Aorta (tissue), 5 donors: Measurements from ENCODE around the gene NR1I3. TPM values are rescaled to one million over a fixed set of nuclear protein-coding genes. Genes with fewer than 3 reads are reported as not detected.

Experiments used
- ATAC-seq: fragments of 200-7000 bp; cut with Tn5 transposase; one replicate; pipeline ENCODE4 v1.9.1; 2022; ENCODE audit warnings: moderate library complexity; ENCODE audit not compliant: low FRiP score
- DNase-seq, 2 donors: peaks; one replicate each; pipeline ENCODE4 v3.0.0-alpha.2; 2020
- H3K27ac ChIP-seq, 2 donors: one replicate each; pipeline ENCODE4 v1.5.1; 2013; ENCODE audit warnings: low read length in 2 of 2, mild to moderate bottlenecking in 2 of 2, moderate library complexity in 2 of 2, control low read depth in 1 of 2, inconsistent platforms in 1 of 2, low read depth in 1 of 2
- H3K27me3 ChIP-seq, 2 donors: one replicate each; pipeline ENCODE4 v1.6.1; 2013; ENCODE audit warnings: control low read depth in 1 of 2, low read length in 1 of 2, mild to moderate bottlenecking in 1 of 2, moderate library complexity in 1 of 2; ENCODE audit not compliant: insufficient read depth in 2 of 2, control insufficient read depth in 1 of 2
- H3K36me3 ChIP-seq, 2 donors: one replicate each; pipeline ENCODE4 v1.6.1; 2013; ENCODE audit warnings: control low read depth in 1 of 2, low read length in 1 of 2, mild to moderate bottlenecking in 1 of 2; ENCODE audit not compliant: insufficient read depth in 2 of 2, control insufficient read depth in 1 of 2
- H3K4me1 ChIP-seq, 2 donors: one replicate each; pipeline ENCODE4 v1.6.1; 2013; ENCODE audit warnings: low read length in 2 of 2, control low read depth in 1 of 2, mild to moderate bottlenecking in 1 of 2, moderate library complexity in 1 of 2; ENCODE audit not compliant: insufficient read depth in 2 of 2, control insufficient read depth in 1 of 2
- H3K4me3 ChIP-seq, 2 donors: one replicate each; pipeline ENCODE4 v1.5.1; 2013; ENCODE audit warnings: low read length in 2 of 2, control low read depth in 1 of 2, mild to moderate bottlenecking in 1 of 2
- H3K9me3 ChIP-seq: one replicate; pipeline ENCODE4 v1.6.1; 2013; ENCODE audit warnings: mild to moderate bottlenecking, low read length; ENCODE audit not compliant: control insufficient read depth
- WGBS, 2 donors: extraction: QIAGEN DNeasy Blood & Tissue Kit; methylation state at CpG; one replicate each; pipeline ENCODE4 v1.1.7; 2013; 5-methylcytosine and 5-hydroxymethylcytosine counted together
- intact Hi-C, 2 donors: fragments of 100-400 bp; cut with DNase I; formaldehyde crosslinking; loops; one replicate each; pipeline versions ENCODE4 v1.14.2 to v1.15.0; 2022
- polyA plus RNA-seq, 2 donors: library from polyadenylated mRNA; stranded (reverse); fragments of 200-250 nt; gene quantifications; one replicate each; pipeline ENCODE4 v1.2.3, GENCODE V29; 2013
- total RNA-seq, 2 donors: library from RNA; stranded (reverse); fragmentation: NEBNext Ultra II Directional; extraction: Animal tissue kit (Norgen Biotek cat#: 25700); gene quantifications; one replicate each; pipeline ENCODE4 v1.2.1, GENCODE V29; 2021
- donor health status: healthy with polysubstance abuse.
- donor health status: Bipolar disorder and iron deficiency.
- donor health status: DM: no; HTN: no; CAD: no.
- donor health status: DM: no; HTN: no; CAD: no.
- donor health status: DM: yes; HTN: yes; CAD: no.

NR1I3 gene
- total and polyA plus RNA-seq, 4 donors, result not detected

- no peaks in the 10 kb centered on the region for H3K9me3 ChIP-seq
- WGBS, 2 donors, result 94 to 96% methylated on average over 7 of the region's 7 CpGs
- no peaks in the 10 kb centered on the region for H3K36me3 ChIP-seq
- intact Hi-C loops, result no loop called here
- no peaks in the 10 kb centered on the region for H3K4me1 ChIP-seq
- no peak overlapping the region for H3K27ac ChIP-seq
- H3K27me3 ChIP-seq, result no peaks in the 10 kb centered on the region
- DNase-seq (peak in 1 of 2 donors; percentile 44), ATAC-seq (no peak)
- no peak overlapping the region for H3K4me3 ChIP-seq
These were observed 41.9 kb downstream of the NR1I3 start for GRCh38 chr1:161196111-161196510.

GRCh38 chr1:161195171-161195570 is 42.8 kb downstream of the NR1I3 start:
- Histone ChIP-seq H3K27ac (no peak overlapping the region), H3K4me1 (no peaks in the 10 kb centered on the region), H3K36me3 (no peaks in the 10 kb centered on the region)

GRCh38 chr1:161193561-161194235 is 44.3 kb downstream of the NR1I3 start:
- Histone ChIP-seq H3K27ac (no peak overlapping the region), H3K4me1 (no peaks in the 10 kb centered on the region), H3K36me3 (no peaks in the 10 kb centered on the region), H3K27me3 (no peaks in the 10 kb centered on the region), H3K4me3 (no peak overlapping the region), H3K9me3 (no peaks in the 10 kb centered on the region)
- intact Hi-C loops, result loop anchor here in 1 of 2 donors (5.0 kb wide), 1 partner anchor 189 kb away; no protein-coding TSS in a partner anchor
- DNase-seq (peak; percentile 51 to 81), ATAC-seq (no peak)
- 77 to 79% methylated on average over 21 of the region's 21 CpGs for WGBS, 2 donors

More at GRCh38 chr1:161195171-161195570, 42.8 kb downstream of the NR1I3 start:
- intact Hi-C loops, result no loop called here
- DNase-seq (peak in 1 of 2 donors; percentile 58), ATAC-seq (no peak)
- Histone ChIP-seq H3K9me3 (no peaks in the 10 kb centered on the region), H3K27me3 (no peaks in the 10 kb centered on the region), H3K4me3 (no peak overlapping the region)
- 84 to 85% methylated on average over 4 of the region's 4 CpGs for WGBS, 2 donors

- intact Hi-C loops, result loop anchor here in 1 of 2 donors (5.0 kb wide), 1 partner anchor 190 kb away; no protein-coding TSS in a partner anchor
- Histone ChIP-seq H3K4me1 (no peaks in the 10 kb centered on the region), H3K36me3 (no peaks in the 10 kb centered on the region), H3K4me3 (no peak overlapping the region), H3K9me3 (no peaks in the 10 kb centered on the region), H3K27ac (no peak overlapping the region), H3K27me3 (no peaks in the 10 kb centered on the region)
- DNase-seq (peak; percentile 30 to 75), ATAC-seq (peak; percentile 81)
- WGBS, 2 donors, result 58 to 60% methylated on average over 15 of the region's 15 CpGs
These were observed 45.2 kb downstream of the NR1I3 start for GRCh38 chr1:161192476-161193465.

- WGBS, 2 donors, result 67 to 68% methylated on average over 8 of the region's 8 CpGs
- H3K36me3 ChIP-seq, result no peaks in the 10 kb centered on the region
- no peak overlapping the region for H3K27ac ChIP-seq
- H3K4me3 ChIP-seq, result no peak overlapping the region
- DNase-seq (peak in 1 of 2 donors; percentile 61), ATAC-seq (no peak)
- no peaks in the 10 kb centered on the region for H3K9me3 ChIP-seq
- H3K27me3 ChIP-seq, result no peaks in the 10 kb centered on the region
- H3K4me1 ChIP-seq, result no peaks in the 10 kb centered on the region
- intact Hi-C loops, result loop anchor here in 1 of 2 donors (5.0 kb wide), 1 partner anchor 190 kb away; no protein-coding TSS in a partner anchor
These were observed 46.0 kb downstream of the NR1I3 start for GRCh38 chr1:161191971-161192370.

- DNase-seq (peak; percentile 49 to 76), ATAC-seq (no peak)
- 62 to 71% methylated on average over 22 of the region's 22 CpGs for WGBS, 2 donors
- Histone ChIP-seq H3K36me3 (no peaks in the 10 kb centered on the region), H3K27ac (no peak overlapping the region), H3K9me3 (no peaks in the 10 kb centered on the region), H3K4me3 (no peak overlapping the region), H3K4me1 (no peaks in the 10 kb centered on the region), H3K27me3 (no peaks in the 10 kb centered on the region)
- intact Hi-C loops, result loop anchor here in 1 of 2 donors (5.0 kb wide), 1 partner anchor 191 kb away; no protein-coding TSS in a partner anchor
These were observed 47.0 kb downstream of the NR1I3 start for GRCh38 chr1:161190962-161191521.

- no peak for ATAC-seq
- Histone ChIP-seq H3K27ac (no peak overlapping the region), H3K4me3 (no peak overlapping the region), H3K27me3 (no peaks in the 10 kb centered on the region), H3K4me1 (no peaks in the 10 kb centered on the region), H3K9me3 (no peaks in the 10 kb centered on the region), H3K36me3 (no peaks in the 10 kb centered on the region)
- intact Hi-C loops, result no loop called here
- WGBS, 2 donors, result 92 to 93% methylated on average over 5 of the region's 5 CpGs
- peak in 1 of 2 donors; percentile 54 for DNase-seq
These were observed 49.0 kb downstream of the NR1I3 start for GRCh38 chr1:161189036-161189435.

GRCh38 chr1:161188381-161188780 is 49.6 kb downstream of the NR1I3 start:
- intact Hi-C loops, result no loop called here
- 80 to 87% methylated on average over 6 of the region's 6 CpGs for WGBS, 2 donors
- DNase-seq (no peak), ATAC-seq (no peak)
- Histone ChIP-seq H3K4me1 (no peaks in the 10 kb centered on the region), H3K27ac (no peak overlapping the region), H3K9me3 (no peaks in the 10 kb centered on the region), H3K27me3 (no peaks in the 10 kb centered on the region), H3K4me3 (no peak overlapping the region), H3K36me3 (no peaks in the 10 kb centered on the region)
